Stimulated activated CD8-positive, alpha-beta memory T cell treated with anti-CD3 and anti-CD28 coated beads, Interleukin-12 subunit alpha, Interleukin-12 subunit beta, amount 100 ng/mL, for 1 hour (primary cell): ENCODE measurements around the gene DPYSL5.
A peak's percentile ranks its signal among the peaks of the same experiment; 100 is the strongest.

Experiments
- DNase-seq: peaks from one replicate; pipeline ENCODE4 v3.0.0-alpha.2; 2020; ENCODE audit warnings: low read depth

DPYSL5 gene

GRCh38 chr2:26969077-26969844 is 121.3 kb downstream of the DPYSL5 start:
- no peak for DNase-seq

- DNase-seq, result peak; percentile 60
Measured at GRCh38 chr2:26970244-26970927, 122.5 kb downstream of the DPYSL5 start, which contains the start of gene MAPRE3. TSS of gene MAPRE3 (plus strand) at chr2:26970637. CDS start at chr2:27022219, 51,582 bp downstream.

DNA sequence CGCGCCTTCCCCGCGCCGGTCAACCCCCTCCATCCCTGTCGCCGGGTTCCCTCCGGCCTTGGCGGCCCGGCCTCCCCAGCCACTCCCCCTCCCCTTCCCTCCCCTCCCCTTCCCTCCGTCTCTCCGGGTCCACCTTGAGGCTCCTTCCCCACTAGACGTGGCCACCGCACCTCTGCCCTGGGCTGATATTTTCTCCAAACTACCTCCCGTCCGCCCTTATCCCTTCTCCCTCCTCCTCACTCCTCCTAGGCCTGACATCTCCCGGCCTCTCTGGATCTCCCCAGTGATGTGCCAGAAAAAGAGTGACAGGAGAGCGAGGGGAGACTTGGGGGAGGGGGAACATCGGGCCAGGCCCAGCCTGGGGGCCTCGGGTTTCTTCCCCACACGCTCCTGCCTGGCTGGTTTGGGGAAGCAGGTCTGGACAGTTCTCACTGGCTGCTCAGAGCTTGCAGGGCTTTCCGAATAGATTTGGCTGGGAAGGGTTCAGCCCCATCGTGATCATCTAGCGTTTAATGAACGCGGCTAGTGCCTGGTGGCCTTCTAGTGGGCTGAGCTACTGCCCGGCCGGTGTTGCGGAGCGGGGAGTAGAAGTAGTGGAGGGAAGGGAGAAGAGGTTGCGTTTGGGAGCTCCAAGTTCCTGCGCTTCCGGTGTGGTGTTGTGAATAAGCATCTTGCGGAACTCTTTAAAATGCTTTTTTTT is 123.1 kb downstream of the DPYSL5 start:
- no peak for DNase-seq

- no peak for DNase-seq
Measured at GRCh38 chr2:26971911-26972786, 124.2 kb downstream of the DPYSL5 start.

GRCh38 chr2:26974352-26974751 is 126.4 kb downstream of the DPYSL5 start:
- no peak for DNase-seq

GRCh38 chr2:26975102-26975501 is 127.2 kb downstream of the DPYSL5 start:
- no peak for DNase-seq

- no peak for DNase-seq
Measured at GRCh38 chr2:26975656-26976055, 127.7 kb downstream of the DPYSL5 start.

- DNase-seq, result no peak
Measured at GRCh38 chr2:26976237-26976636, 128.3 kb downstream of the DPYSL5 start.

DNA sequence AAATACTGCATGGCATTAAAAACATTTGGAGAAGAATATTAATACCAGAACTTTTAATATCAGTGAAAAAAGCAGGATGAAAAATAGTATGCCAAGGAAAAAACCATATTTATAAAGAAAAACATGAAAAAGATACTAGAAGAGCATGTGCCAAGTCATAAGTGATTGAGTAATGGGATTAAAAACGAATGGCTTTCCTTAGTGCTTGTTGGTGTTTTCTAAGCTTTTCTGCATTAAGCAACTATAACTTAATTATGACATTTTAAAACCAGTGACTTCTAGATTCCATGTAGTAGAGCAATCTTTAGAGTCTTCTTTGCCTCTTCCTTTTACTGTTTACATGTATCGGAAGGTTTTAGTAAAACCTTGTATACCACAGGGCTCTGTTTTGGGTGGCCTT is 129.1 kb downstream of the DPYSL5 start:
- DNase-seq, result no peak

DNA sequence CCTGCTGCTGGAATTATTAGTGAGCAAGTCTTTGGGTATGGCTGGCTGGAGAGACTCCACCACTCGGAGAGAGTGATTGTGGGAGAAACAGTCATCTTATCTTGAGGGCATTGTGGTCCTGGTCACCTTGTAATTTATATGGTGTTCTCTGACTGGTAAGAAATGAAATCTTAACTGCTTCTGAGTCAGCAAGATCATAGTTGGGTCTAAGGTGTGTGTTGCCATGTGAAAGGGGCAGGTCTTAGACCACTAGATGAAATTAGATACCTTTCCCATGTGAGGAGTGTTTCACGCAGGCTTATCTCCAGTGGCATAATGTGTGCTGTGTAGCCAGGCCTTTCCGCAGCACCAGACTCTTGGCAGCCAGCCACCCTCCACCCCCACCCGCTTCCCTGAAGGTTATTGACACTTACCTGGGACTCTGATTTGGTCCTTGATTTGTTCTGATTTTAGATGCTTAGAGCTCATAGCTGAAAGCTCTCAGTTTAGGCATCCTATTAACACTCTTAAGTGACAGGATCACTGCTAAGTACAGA is 130.2 kb downstream of the DPYSL5 start:
- DNase-seq, result no peak

GRCh38 chr2:26979741-26980140 is 131.8 kb downstream of the DPYSL5 start:
- DNase-seq, result no peak

DNA sequence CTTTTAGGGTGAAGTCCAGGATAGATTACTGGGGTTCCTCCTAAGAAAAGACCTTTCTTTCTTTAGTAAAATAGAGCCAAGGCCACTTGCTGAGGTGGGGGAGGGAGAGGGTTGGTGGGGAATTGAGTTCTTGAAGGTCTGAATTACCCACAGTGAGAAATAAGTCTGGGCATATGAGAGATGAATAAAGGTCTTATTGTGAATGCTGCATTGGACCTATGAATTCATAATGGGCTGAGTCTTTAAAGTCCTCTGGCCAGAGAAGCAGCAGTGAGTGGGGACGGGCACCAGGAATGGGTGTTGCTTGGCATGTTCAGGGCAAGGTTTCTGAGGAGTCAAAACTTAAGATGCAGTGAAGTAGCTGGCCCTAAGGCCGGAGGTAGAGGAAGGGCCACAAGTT is 133.0 kb downstream of the DPYSL5 start:
- no peak for DNase-seq

DNA sequence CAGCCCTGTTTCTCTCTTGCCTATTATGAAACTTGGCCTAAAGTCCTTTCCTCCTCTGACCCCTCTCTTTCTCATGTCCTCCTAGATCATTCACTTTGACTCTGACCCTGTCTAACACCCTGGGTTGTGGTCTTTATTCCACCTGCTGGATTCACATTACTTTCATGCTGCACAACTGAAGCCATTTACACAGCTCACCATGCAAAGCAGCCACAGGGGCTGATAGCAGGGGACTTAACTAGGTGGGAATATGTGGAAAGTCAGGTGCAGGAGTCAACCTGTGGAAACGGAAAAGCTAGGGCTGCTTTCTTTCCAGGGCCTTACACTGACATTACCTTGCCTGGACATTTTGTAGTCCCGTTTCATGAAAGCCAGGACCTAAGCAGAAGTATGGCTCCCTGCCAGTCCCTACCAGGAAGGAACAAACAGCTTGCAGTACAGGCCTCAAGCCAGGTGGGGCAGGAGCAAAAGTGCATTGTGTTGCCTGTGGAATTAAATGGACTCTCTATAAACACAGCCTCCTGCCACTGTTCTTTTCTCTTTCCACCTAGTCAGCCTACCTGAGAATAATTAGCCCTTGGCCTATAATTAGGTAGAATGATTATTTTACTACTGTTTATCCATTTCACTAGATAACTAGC is 134.3 kb downstream of the DPYSL5 start:
- DNase-seq, result no peak

DNA sequence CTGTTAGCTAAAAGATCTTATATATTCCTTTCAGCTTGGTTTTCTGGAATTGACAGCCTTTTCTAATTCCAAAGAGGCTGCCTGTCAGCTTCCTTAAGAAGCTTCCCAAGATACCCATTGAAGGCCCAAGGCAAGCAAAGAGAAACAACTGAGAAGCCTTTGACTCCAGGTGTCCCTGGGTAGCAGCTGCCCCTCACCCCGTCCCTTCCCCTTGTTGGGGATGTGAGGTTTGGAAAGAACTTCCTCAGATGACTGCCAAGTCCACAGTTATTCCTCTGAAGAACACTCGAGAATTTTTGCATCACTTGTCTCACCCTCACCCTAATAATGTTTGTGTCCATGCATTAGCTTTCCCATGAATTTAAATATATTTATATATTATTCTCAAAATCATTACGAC is 135.8 kb downstream of the DPYSL5 start:
- DNase-seq, result no peak

DNA sequence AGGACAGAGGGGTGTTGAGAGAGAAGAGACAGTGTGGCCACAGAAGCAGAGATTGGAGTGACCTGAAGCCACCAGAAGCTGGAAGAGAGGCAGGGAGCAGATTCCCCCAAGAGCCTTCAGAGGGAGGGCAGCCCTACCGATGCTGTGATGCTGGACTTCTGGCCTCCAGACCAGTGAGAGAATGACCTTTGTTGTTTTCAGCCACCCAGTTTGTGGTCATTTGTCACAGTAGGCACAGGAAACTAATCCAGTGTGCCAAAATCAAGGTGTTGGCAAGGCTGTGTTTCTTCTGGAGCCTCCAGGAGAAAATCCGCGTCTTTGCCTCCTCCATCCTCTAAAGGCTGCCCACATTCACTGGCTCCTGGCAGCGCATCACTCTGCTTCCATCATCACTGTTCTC is 137.9 kb downstream of the DPYSL5 start:
- no peak for DNase-seq

GRCh38 chr2:26986576-26986975 is 138.6 kb downstream of the DPYSL5 start:
- no peak for DNase-seq

DNA sequence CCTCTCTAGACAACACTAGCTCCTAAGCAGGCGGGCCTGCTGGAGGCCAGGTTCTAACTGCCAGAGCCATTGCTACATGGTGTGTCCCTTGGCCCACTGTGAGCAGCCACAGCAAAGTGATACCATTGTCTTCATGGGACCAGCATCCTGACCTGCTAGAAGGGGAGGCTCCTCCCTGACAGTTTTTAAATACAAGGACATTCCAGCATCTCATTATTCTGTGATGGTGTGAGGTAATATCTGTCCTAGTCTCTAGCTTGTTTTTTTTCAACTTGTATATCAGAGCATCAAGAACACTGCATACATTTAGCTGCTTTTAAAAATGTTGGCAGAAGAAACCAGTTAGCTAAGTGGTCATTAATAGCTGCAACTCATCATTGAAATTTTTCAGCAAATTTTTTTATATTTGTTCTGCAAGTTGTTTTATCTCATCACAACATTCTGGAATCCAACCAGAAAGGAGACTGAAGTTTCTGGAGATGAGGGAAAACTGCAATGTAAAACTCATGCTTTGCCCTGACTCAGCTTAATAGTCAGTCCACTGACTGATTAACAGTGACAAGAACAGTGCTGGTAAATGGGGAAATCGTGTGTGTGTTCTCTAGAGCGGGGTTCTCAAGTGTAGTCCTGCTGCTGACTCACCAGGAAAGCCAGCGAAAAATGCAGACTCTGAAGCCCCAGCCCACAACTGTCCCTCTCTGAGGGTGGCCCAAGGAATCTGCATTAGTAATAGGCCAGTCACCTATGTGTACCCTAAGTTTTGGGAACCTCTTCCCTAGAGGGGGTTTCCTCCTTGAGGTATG is 140.3 kb downstream of the DPYSL5 start:
- no peak for DNase-seq

DNA sequence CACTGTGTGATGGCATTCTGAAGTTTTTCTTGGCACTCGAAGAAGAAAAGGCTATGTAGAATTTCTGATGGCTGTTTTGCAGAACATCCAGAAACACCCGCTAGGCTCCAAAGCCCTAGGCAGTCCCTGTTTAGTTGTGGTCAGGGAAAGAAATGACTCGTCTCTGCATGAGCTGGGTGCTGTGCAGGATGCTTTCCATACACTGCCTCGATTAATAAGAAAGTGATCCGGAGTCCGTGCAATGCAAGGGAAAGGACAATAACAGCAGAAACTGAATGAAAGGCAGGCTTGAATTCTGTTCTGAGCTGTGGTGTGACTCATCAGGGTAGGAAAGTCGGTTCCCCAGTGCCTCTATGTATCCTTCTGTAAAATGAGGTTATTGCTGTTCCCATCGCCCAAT is 141.2 kb downstream of the DPYSL5 start:
- DNase-seq, result no peak

- no peak for DNase-seq
Measured at GRCh38 chr2:26991717-26992116, 143.8 kb downstream of the DPYSL5 start.

- no peak for DNase-seq
Measured at GRCh38 chr2:26993768-26994167, 145.8 kb downstream of the DPYSL5 start.
